KMS-11 (cell line): ENCODE results near the gene ATE1.

Experiments used
- H2AFZ ChIP-seq: fragments of 200-600 bp; sonication (generic); 2 replicates; pipeline ENCODE4 v1.6.1; 2016; ENCODE audit warnings: antibody characterized with exemption, mixed run types, low read depth
- H3K27ac ChIP-seq: fragments of 200-600 bp; sonication (generic); 2 replicates; pipeline ENCODE4 v1.6.1; 2016; ENCODE audit warnings: mild to moderate bottlenecking, mixed run types
- H3K27me3 ChIP-seq: fragments of 200-600 bp; sonication (generic); 2 replicates; pipeline ENCODE4 v1.6.1; 2017; ENCODE audit warnings: mild to moderate bottlenecking, low read depth, mixed run types, moderate library complexity; ENCODE audit not compliant: insufficient read depth
- H3K36me3 ChIP-seq: fragments of 200-600 bp; sonication (generic); 2 replicates; pipeline ENCODE4 v1.6.1; 2017; ENCODE audit warnings: mild to moderate bottlenecking, mixed run types; ENCODE audit not compliant: insufficient read depth
- H3K4me1 ChIP-seq: fragments of 200-600 bp; sonication (generic); 2 replicates; pipeline ENCODE4 v1.6.1; 2016; ENCODE audit warnings: mild to moderate bottlenecking, low read depth, mixed run types; ENCODE audit not compliant: poor library complexity, severe bottlenecking
- H3K4me2 ChIP-seq: fragments of 200-600 bp; sonication (generic); 2 replicates; pipeline ENCODE4 v1.7.0; 2016; ENCODE audit warnings: mild to moderate bottlenecking, mixed run types
- H3K4me3 ChIP-seq: fragments of 200-600 bp; sonication (generic); IDR thresholded peaks from 2 replicates; pipeline ENCODE4 v1.6.1; 2017; ENCODE audit warnings: low read depth, low read length, mixed read lengths; ENCODE audit not compliant: insufficient read depth
- H3K79me2 ChIP-seq: fragments of 200-600 bp; sonication (generic); 2 replicates; pipeline ENCODE4 v1.6.1; 2016; ENCODE audit warnings: low read depth, mixed run types; ENCODE audit not compliant: insufficient read depth
- H3K9ac ChIP-seq: fragments of 200-600 bp; sonication (generic); 2 replicates; pipeline ENCODE4 v1.6.1; 2016; ENCODE audit warnings: mild to moderate bottlenecking, mixed run types
- H4K20me1 ChIP-seq: fragments of 200-600 bp; sonication (generic); 2 replicates; pipeline ENCODE4 v1.6.1; 2016; ENCODE audit warnings: mild to moderate bottlenecking, mixed run types; ENCODE audit not compliant: insufficient read depth
- TF ChIP-seq, protein P1 (sequence below): fragments of 200-600 bp; sonication (generic); conservative IDR thresholded peaks from 2 replicates; pipeline ENCODE4 v1.6.1; 2017; ENCODE audit warnings: low read depth, mild to moderate bottlenecking, antibody characterized with exemption, low read length, moderate library complexity, mixed read lengths

The ATE1 gene

DNA sequence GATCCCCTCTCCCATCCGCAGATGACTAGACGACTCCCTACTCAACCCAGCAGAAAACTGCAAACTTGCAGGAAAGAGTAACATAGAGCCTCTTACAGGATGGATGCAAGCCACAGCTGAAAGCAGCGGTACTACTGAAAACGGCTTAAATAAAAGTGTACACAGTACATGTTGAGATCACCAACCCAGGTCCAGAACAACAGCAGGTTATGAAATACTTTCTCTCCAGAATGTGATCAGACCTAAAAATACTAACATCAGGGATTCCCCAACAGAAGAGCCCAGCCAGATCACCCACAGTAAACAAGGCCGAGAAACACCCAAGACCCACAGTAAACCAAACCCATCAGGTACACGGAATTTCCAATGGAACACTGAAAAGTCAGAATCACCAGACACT lies 13.2 kb downstream of the ATE1 start:
- Histone ChIP-seq H3K79me2 (no peaks in the 10 kb centered on the region), H2AFZ (no peak overlapping the region), H4K20me1 (no peaks in the 10 kb centered on the region), H3K27me3 (no peaks in the 10 kb centered on the region), H3K36me3 (no peaks in the 10 kb centered on the region), H3K9ac (no peak overlapping the region), H3K4me3 (no peak overlapping the region), H3K4me2 (peak overlapping the region; percentile 84; the same call in 1 of the 2 replicates), H3K27ac (peak overlapping the region; percentile 13; the same call in 1 of the 2 replicates), H3K4me1 (peaks cover 41% of the 10 kb centered on the region)
- TF ChIP-seq, protein P1, sequence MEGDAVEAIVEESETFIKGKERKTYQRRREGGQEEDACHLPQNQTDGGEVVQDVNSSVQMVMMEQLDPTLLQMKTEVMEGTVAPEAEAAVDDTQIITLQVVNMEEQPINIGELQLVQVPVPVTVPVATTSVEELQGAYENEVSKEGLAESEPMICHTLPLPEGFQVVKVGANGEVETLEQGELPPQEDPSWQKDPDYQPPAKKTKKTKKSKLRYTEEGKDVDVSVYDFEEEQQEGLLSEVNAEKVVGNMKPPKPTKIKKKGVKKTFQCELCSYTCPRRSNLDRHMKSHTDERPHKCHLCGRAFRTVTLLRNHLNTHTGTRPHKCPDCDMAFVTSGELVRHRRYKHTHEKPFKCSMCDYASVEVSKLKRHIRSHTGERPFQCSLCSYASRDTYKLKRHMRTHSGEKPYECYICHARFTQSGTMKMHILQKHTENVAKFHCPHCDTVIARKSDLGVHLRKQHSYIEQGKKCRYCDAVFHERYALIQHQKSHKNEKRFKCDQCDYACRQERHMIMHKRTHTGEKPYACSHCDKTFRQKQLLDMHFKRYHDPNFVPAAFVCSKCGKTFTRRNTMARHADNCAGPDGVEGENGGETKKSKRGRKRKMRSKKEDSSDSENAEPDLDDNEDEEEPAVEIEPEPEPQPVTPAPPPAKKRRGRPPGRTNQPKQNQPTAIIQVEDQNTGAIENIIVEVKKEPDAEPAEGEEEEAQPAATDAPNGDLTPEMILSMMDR: no peak

DNA sequence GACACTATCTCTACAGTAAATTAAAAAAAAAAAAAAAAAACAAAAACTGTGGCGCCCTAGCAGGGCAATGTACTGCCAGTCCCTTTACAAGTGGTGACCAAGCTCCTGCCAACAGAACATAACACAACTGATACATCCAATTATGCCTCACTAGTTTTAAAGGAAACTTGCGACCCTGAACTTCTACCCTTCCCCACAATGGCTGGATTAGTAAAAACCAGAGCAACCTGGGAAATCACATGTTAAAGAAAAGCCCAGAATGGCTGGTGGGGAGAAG lies 16.5 kb downstream of the ATE1 start:
- H3K4me2 ChIP-seq: no peak overlapping the region
- no peaks in the 10 kb centered on the region for H3K27me3 ChIP-seq
- no peak overlapping the region for H3K9ac ChIP-seq
- no peaks in the 10 kb centered on the region for H3K36me3 ChIP-seq
- no peaks in the 10 kb centered on the region for H3K79me2 ChIP-seq
- TF ChIP-seq, protein P1: no peak
- H3K27ac ChIP-seq: no peak overlapping the region
- no peak overlapping the region for H2AFZ ChIP-seq
- H4K20me1 ChIP-seq: no peaks in the 10 kb centered on the region
- peaks cover 41% of the 10 kb centered on the region for H3K4me1 ChIP-seq
- no peak overlapping the region for H3K4me3 ChIP-seq

DNA sequence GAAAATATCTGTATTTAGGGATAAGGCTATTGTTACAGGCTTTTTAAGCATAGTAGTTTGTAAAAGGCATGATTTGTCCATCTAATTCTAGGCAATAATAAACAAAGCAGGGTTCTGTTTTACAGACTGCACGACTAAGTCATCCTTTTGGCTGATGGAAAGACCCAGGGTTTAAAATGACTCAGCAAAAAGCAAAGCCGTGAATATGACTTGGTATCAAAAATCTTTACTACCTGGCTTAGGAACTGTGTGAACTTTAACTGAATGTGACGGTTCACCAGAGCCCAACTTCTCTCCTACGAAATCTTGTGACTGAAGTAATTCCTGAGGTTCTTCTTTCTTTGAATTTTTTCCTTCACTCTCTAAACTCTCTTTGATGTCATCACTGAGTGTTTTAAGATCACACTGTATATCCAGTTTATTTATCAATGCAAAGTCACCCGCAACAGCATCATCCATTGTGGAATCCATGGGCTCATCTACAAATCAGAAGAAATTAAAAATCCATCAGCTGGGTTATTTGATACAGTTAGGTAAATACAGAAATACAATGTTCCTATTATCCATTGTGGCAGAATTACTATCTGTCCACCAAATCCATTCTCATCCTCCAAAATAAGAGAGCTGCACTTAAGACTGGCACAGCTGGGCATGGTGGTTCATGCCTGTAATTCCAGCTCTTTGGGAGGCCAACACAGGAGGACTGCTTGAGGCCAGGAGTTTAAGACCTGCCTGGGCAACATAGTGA lies 17.0 kb downstream of the ATE1 start:
- peak overlapping the region; percentile 14; the same call in 1 of the 2 replicates for H3K27ac ChIP-seq
- peaks cover 41% of the 10 kb centered on the region for H3K4me1 ChIP-seq
- no peaks in the 10 kb centered on the region for H3K36me3 ChIP-seq
- no peak overlapping the region for H3K9ac ChIP-seq
- no peak overlapping the region for H3K4me3 ChIP-seq
- H3K79me2 ChIP-seq: no peaks in the 10 kb centered on the region
- H3K4me2 ChIP-seq: no peak overlapping the region
- no peaks in the 10 kb centered on the region for H4K20me1 ChIP-seq
- TF ChIP-seq, protein P1: no peak
- no peak overlapping the region for H2AFZ ChIP-seq
- no peaks in the 10 kb centered on the region for H3K27me3 ChIP-seq

DNA sequence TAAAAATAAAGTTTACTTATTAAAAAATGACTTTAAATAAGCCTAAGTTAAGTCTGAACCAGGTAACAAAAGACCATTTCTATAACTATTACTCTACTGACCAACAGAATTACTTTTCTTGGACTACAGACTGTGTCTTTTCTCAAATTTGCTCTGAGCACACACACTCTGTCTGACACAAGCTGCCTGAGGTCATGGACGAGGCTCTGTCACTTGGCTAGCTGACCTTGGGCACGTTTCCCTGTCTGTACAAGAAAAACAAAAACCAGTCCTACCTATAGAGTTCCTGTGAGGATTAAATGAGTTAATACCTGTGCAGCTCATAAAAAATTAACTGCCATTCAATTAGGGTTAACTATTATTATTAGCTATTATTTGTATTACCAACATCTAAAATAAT lies 22.9 kb downstream of the ATE1 start:
- TF ChIP-seq, protein P1: no peak
- H3K4me1 ChIP-seq: peaks cover 4% of the 10 kb centered on the region
- no peaks in the 10 kb centered on the region for H4K20me1 ChIP-seq
- H2AFZ ChIP-seq: no peak overlapping the region
- no peaks in the 10 kb centered on the region for H3K79me2 ChIP-seq
- no peak overlapping the region for H3K9ac ChIP-seq
- H3K4me3 ChIP-seq: no peak overlapping the region
- no peaks in the 10 kb centered on the region for H3K36me3 ChIP-seq
- no peak overlapping the region for H3K27ac ChIP-seq
- no peak overlapping the region for H3K4me2 ChIP-seq
- no peaks in the 10 kb centered on the region for H3K27me3 ChIP-seq
